HG03097 (cell line): ENCODE results near the gene POFUT1.
"Not testable (repeated sequence)": the region's sequence is repeated elsewhere in the genome, so short reads cannot be mapped to it uniquely, and the experiment has no call there.

Source experiments
- ATAC-seq: cut with Tn5 transposase; IDR thresholded peaks from one replicate; pipeline ENCODE4 v1.9.1; 2021; ENCODE audit not compliant: unreplicated experiment, low FRiP score

Gene POFUT1

GRCh38 chr20:32188376-32189122 is 19.1 kb upstream of the POFUT1 start:
- no peak for ATAC-seq

GRCh38 chr20:32189123-32189410 is 18.6 kb upstream of the POFUT1 start:
- no peak for ATAC-seq

- ATAC-seq, result no peak
These were observed 17.7 kb upstream of the POFUT1 start for GRCh38 chr20:32189691-32190615.

GRCh38 chr20:32190616-32191415 is 16.9 kb upstream of the POFUT1 start:
- ATAC-seq, result no peak

- no peak for ATAC-seq
These were observed 16.3 kb upstream of the POFUT1 start for GRCh38 chr20:32191422-32191821.

GRCh38 chr20:32191873-32192272 is 15.8 kb upstream of the POFUT1 start:
- ATAC-seq, result no peak

GRCh38 chr20:32192698-32193097 is 15.0 kb upstream of the POFUT1 start:
- ATAC-seq, result no peak

GRCh38 chr20:32193336-32193735 is 14.3 kb upstream of the POFUT1 start:
- ATAC-seq, result not testable (repeated sequence)

GRCh38 chr20:32193996-32194395 is 13.7 kb upstream of the POFUT1 start:
- no peak for ATAC-seq

GRCh38 chr20:32195581-32195980 is 12.1 kb upstream of the POFUT1 start:
- no peak for ATAC-seq

- ATAC-seq, result not testable (repeated sequence)
These were observed 11.1 kb upstream of the POFUT1 start for GRCh38 chr20:32196613-32197012.

GRCh38 chr20:32197136-32197535 is 10.5 kb upstream of the POFUT1 start:
- not testable (repeated sequence) for ATAC-seq

- ATAC-seq, result no peak
These were observed 8.7 kb upstream of the POFUT1 start for GRCh38 chr20:32199006-32199405.

- ATAC-seq, result no peak
These were observed 6.2 kb upstream of the POFUT1 start for GRCh38 chr20:32201296-32201976.

GRCh38 chr20:32201977-32202363 is 5.7 kb upstream of the POFUT1 start:
- ATAC-seq, result no peak

- no peak for ATAC-seq
These were observed 4.1 kb upstream of the POFUT1 start for GRCh38 chr20:32203356-32204204.

- ATAC-seq, result no peak
These were observed 3.2 kb upstream of the POFUT1 start for GRCh38 chr20:32204205-32205109.

- no peak for ATAC-seq
These were observed 2.4 kb upstream of the POFUT1 start for GRCh38 chr20:32205110-32205842.
